ENCODE measurements around the gene EIF2B5. TPM values are rescaled to one million over a fixed set of nuclear protein-coding genes. Genes with fewer than 3 reads are reported as not detected.

EIF2B5 gene
- total and polyA plus RNA-seq, 2 experiments from 2014 or later: 35.0 to 41.0 TPM

GRCh38 chr3:184178521-184179138 is 43.5 kb downstream of the EIF2B5 start:
- Histone ChIP-seq H3K4me2 (no peak overlapping the region), H3K4me1 (ENCODE audit: insufficient read depth) (peaks cover 13% of the 10 kb centered on the region), H3K27me3 (no peaks in the 10 kb centered on the region), H2AFZ (no peak overlapping the region), H3K4me3 (no peak overlapping the region), H3K27ac (no peak overlapping the region), H3K79me2 (peaks cover 43% of the 10 kb centered on the region), H3K36me3 (replicated peaks; ENCODE audit: insufficient read depth, low read depth) (peaks cover 7% of the 10 kb centered on the region), H4K20me1 (ENCODE audit: insufficient read depth, poor library complexity, severe bottlenecking) (peaks cover 21% of the 10 kb centered on the region), H3K9me2 (replicated peaks; ENCODE audit: insufficient read depth) (no peaks in the 10 kb centered on the region), H3K9me3 (ENCODE audit: low read depth) (no peaks in the 10 kb centered on the region)
- WGBS (ENCODE audit: low lambda C conversion rate, missing lambda C conversion rate): 97% methylated on average over 13 of the region's 13 CpGs
- DNase-seq (ENCODE audit: low spot score): no peak
- no peak for TF ChIP-seq CTCF (IDR thresholded peaks at IDR 0.05; ENCODE audit: poor library complexity)
- TF ChIP-seq EZH2phosphoT487 (IDR thresholded peaks at IDR 0.05; ENCODE audit: low read depth, severe bottlenecking, unreplicated experiment): no peak
- no peak for TF ChIP-seq EZH2 (IDR thresholded peaks at IDR 0.05; ENCODE audit: borderline replicate concordance)

- no peak overlapping the region for H3K27ac ChIP-seq
- H3K9me2 ChIP-seq (replicated peaks; ENCODE audit: insufficient read depth): no peaks in the 10 kb centered on the region
- no peak overlapping the region for H3K4me2 ChIP-seq
- H3K4me1 ChIP-seq (ENCODE audit: insufficient read depth): peaks cover 16% of the 10 kb centered on the region
- WGBS (ENCODE audit: low lambda C conversion rate, missing lambda C conversion rate): 89% methylated on average over 6 of the region's 6 CpGs
- no peaks in the 10 kb centered on the region for H3K9me3 ChIP-seq (ENCODE audit: low read depth)
- no peak for DNase-seq (ENCODE audit: low spot score)
- TF ChIP-seq EZH2phosphoT487 (IDR thresholded peaks at IDR 0.05; ENCODE audit: low read depth, severe bottlenecking, unreplicated experiment) (no peak), EZH2 (IDR thresholded peaks at IDR 0.05; ENCODE audit: borderline replicate concordance) (no peak), CTCF (IDR thresholded peaks at IDR 0.05; ENCODE audit: poor library complexity) (no peak)
- peaks cover 21% of the 10 kb centered on the region for H4K20me1 ChIP-seq (ENCODE audit: insufficient read depth, poor library complexity, severe bottlenecking)
- peaks cover 40% of the 10 kb centered on the region for H3K79me2 ChIP-seq
- H2AFZ ChIP-seq: no peak overlapping the region
- H3K27me3 ChIP-seq: no peaks in the 10 kb centered on the region
- peaks cover 7% of the 10 kb centered on the region for H3K36me3 ChIP-seq (replicated peaks; ENCODE audit: insufficient read depth, low read depth)
- no peak overlapping the region for H3K4me3 ChIP-seq
Measured at GRCh38 chr3:184180165-184180564, 45.0 kb downstream of the EIF2B5 start.

GRCh38 chr3:184181596-184181995 is 46.4 kb downstream of the EIF2B5 start:
- Histone ChIP-seq H3K4me2 (no peak overlapping the region), H3K9me3 (ENCODE audit: low read depth) (no peaks in the 10 kb centered on the region), H3K36me3 (replicated peaks; ENCODE audit: insufficient read depth, low read depth) (peaks cover 7% of the 10 kb centered on the region), H3K27me3 (no peaks in the 10 kb centered on the region), H3K4me1 (ENCODE audit: insufficient read depth) (peaks cover 19% of the 10 kb centered on the region), H3K9me2 (replicated peaks; ENCODE audit: insufficient read depth) (no peaks in the 10 kb centered on the region), H3K79me2 (peaks cover 33% of the 10 kb centered on the region), H3K27ac (no peak overlapping the region), H4K20me1 (ENCODE audit: insufficient read depth, poor library complexity, severe bottlenecking) (peaks cover 21% of the 10 kb centered on the region), H3K4me3 (no peak overlapping the region), H2AFZ (no peak overlapping the region)
- 99% methylated on average over 9 of the region's 9 CpGs for WGBS (ENCODE audit: low lambda C conversion rate, missing lambda C conversion rate)
- no peak for DNase-seq (ENCODE audit: low spot score)
- TF ChIP-seq CTCF (IDR thresholded peaks at IDR 0.05; ENCODE audit: poor library complexity) (no peak), EZH2 (IDR thresholded peaks at IDR 0.05; ENCODE audit: borderline replicate concordance) (no peak), EZH2phosphoT487 (IDR thresholded peaks at IDR 0.05; ENCODE audit: low read depth, severe bottlenecking, unreplicated experiment) (no peak)

Measured in hepatocyte (in vitro differentiated cells).